Measurements from ENCODE around the gene TGFB1.
A peak's percentile ranks its signal among the peaks of the same experiment; 100 is the strongest.

The TGFB1 gene

GRCh38 chr19:41366089-41366488, 12.4 kb upstream of the TGFB1 start:
- no peak for FAIRE-seq
- TF ChIP-seq POLR2A (IDR thresholded peaks at IDR 0.05; ENCODE audit: low read depth, low read length) (no peak), TAF1 (IDR thresholded peaks at IDR 0.05; ENCODE audit: borderline replicate concordance, low read depth, low read length) (no peak)
- DNase-seq (ENCODE audit: insufficient read length) = no peak

- DNase-seq (ENCODE audit: insufficient read length) (no peak), FAIRE-seq (peak; percentile 33)
- TF ChIP-seq POLR2AphosphoS5 (IDR thresholded peaks at IDR 0.05; ENCODE audit: low read depth, low read length) = peak; percentile 11; the same call in 1 of the 2 replicates
- TF ChIP-seq POLR2A (IDR thresholded peaks at IDR 0.05; ENCODE audit: low read depth, low read length) = no peak
- no peak for TF ChIP-seq TAF1 (IDR thresholded peaks at IDR 0.05; ENCODE audit: borderline replicate concordance, low read depth, low read length)
Observed at GRCh38 chr19:41364524-41365391, 11.0 kb upstream of the TGFB1 start.

- TF ChIP-seq TAF1 (IDR thresholded peaks at IDR 0.05; ENCODE audit: borderline replicate concordance, low read depth, low read length) (no peak; the same call in 1 of the 2 replicates), POLR2A (IDR thresholded peaks at IDR 0.05; ENCODE audit: low read depth, low read length) (peak; percentile 86), POLR2AphosphoS5 (IDR thresholded peaks at IDR 0.05; ENCODE audit: low read depth, low read length) (peak; percentile 75)
- FAIRE-seq (peak; percentile 97), DNase-seq (ENCODE audit: insufficient read length) (peak; percentile 89)
Observed at GRCh38 chr19:41363753-41364523, 10.2 kb upstream of the TGFB1 start, which contains the start of gene B9D2. Gene B9D2, minus strand, starts transcription at chr19:41364149. Its CDS starts 630 bp downstream, at chr19:41363519.

GRCh38 chr19:41363371-41363752, 9.6 kb upstream of the TGFB1 start:
- TF ChIP-seq POLR2A (IDR thresholded peaks at IDR 0.05; ENCODE audit: low read depth, low read length) = no peak
- TF ChIP-seq TAF1 (IDR thresholded peaks at IDR 0.05; ENCODE audit: borderline replicate concordance, low read depth, low read length) = no peak
- TF ChIP-seq POLR2AphosphoS5 (IDR thresholded peaks at IDR 0.05; ENCODE audit: low read depth, low read length) = no peak
- no peak for FAIRE-seq
- no peak for DNase-seq (ENCODE audit: insufficient read length)

GRCh38 chr19:41362143-41362847, 8.6 kb upstream of the TGFB1 start:
- TF ChIP-seq POLR2A (IDR thresholded peaks at IDR 0.05; ENCODE audit: low read depth, low read length) (no peak), POLR2AphosphoS5 (IDR thresholded peaks at IDR 0.05; ENCODE audit: low read depth, low read length) (no peak), TAF1 (IDR thresholded peaks at IDR 0.05; ENCODE audit: borderline replicate concordance, low read depth, low read length) (no peak)

GRCh38 chr19:41359741-41360140, 6.0 kb upstream of the TGFB1 start:
- TF ChIP-seq POLR2AphosphoS5 (IDR thresholded peaks at IDR 0.05; ENCODE audit: low read depth, low read length) (no peak), TAF1 (IDR thresholded peaks at IDR 0.05; ENCODE audit: borderline replicate concordance, low read depth, low read length) (no peak), POLR2A (IDR thresholded peaks at IDR 0.05; ENCODE audit: low read depth, low read length) (no peak)
- DNase-seq (ENCODE audit: insufficient read length) (no peak), FAIRE-seq (no peak)

More at GRCh38 chr19:41362143-41362847, 8.6 kb upstream of the TGFB1 start:
- FAIRE-seq (no peak), DNase-seq (ENCODE audit: insufficient read length) (no peak)

- no peak for DNase-seq (ENCODE audit: insufficient read length)
- no peak for FAIRE-seq
- TF ChIP-seq POLR2AphosphoS5 (IDR thresholded peaks at IDR 0.05; ENCODE audit: low read depth, low read length) (no peak), TAF1 (IDR thresholded peaks at IDR 0.05; ENCODE audit: borderline replicate concordance, low read depth, low read length) (no peak), POLR2A (IDR thresholded peaks at IDR 0.05; ENCODE audit: low read depth, low read length) (no peak)
Observed at GRCh38 chr19:41357746-41358145, 4.0 kb upstream of the TGFB1 start.

- TF ChIP-seq TAF1 (IDR thresholded peaks at IDR 0.05; ENCODE audit: borderline replicate concordance, low read depth, low read length) (no peak), POLR2A (IDR thresholded peaks at IDR 0.05; ENCODE audit: low read depth, low read length) (no peak), POLR2AphosphoS5 (IDR thresholded peaks at IDR 0.05; ENCODE audit: low read depth, low read length) (no peak)
- DNase-seq (ENCODE audit: insufficient read length) = no peak
- FAIRE-seq = no peak
Observed at GRCh38 chr19:41356984-41357739, 3.4 kb upstream of the TGFB1 start.

GRCh38 chr19:41355802-41356201, 2.1 kb upstream of the TGFB1 start:
- FAIRE-seq (no peak), DNase-seq (ENCODE audit: insufficient read length) (no peak)
- no peak for TF ChIP-seq TAF1 (IDR thresholded peaks at IDR 0.05; ENCODE audit: borderline replicate concordance, low read depth, low read length)
- TF ChIP-seq POLR2A (IDR thresholded peaks at IDR 0.05; ENCODE audit: low read depth, low read length) = no peak
- TF ChIP-seq POLR2AphosphoS5 (IDR thresholded peaks at IDR 0.05; ENCODE audit: low read depth, low read length) = no peak

GRCh38 chr19:41355035-41355434, 1.3 kb upstream of the TGFB1 start:
- no peak for FAIRE-seq

More at GRCh38 chr19:41355035-41355434, 1.3 kb upstream of the TGFB1 start:
- TF ChIP-seq TAF1 (IDR thresholded peaks at IDR 0.05; ENCODE audit: borderline replicate concordance, low read depth, low read length) (no peak), POLR2AphosphoS5 (IDR thresholded peaks at IDR 0.05; ENCODE audit: low read depth, low read length) (no peak), POLR2A (IDR thresholded peaks at IDR 0.05; ENCODE audit: low read depth, low read length) (no peak)
- no peak for DNase-seq (ENCODE audit: insufficient read length)
